ENCODE measurements around the gene SUPT6H.

Gene SUPT6H

DNA sequence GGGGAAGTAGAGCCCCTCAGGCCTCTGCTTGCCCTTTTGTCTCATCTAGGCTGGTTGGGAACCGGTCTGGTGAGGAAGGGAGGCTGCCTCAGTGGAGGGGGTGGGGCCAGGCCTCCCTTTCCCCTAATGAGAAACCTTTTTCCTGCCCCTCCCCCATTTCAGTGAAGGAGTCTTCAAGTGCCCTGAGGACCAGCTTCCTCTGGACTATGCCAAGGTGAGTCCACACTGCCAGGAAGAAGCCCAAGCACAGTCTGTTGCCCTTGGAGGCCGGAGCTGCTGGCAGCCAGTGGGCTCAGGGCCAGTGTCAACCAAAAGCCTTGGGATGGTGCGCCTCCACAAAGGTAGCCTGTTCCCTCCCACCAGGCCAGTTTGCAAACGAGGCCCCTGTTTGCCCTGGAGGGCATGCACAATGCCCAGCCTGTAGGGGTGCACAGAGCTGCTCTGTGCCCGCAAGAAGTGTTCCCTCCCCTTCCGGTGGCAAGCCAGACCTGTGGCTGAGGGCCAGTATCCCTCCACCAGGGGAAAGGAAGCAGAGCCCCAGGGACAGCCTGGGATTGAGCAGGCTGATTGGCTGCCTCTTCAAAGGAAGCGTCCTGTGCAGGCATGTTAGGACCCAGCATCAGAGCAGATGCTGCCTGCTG lies 85.2 kb downstream of the SUPT6H start:
- in situ Hi-C loops (cut with MboI; ENCODE audit: low sequenced_read_pairs) = loop anchor here (25.0 kb wide), 1 partner anchor 365 kb away; no protein-coding TSS in a partner anchor

GRCh38 chr17:28747801-28748750 lies 86.1 kb downstream of the SUPT6H start:
- in situ Hi-C loops (cut with MboI; ENCODE audit: low sequenced_read_pairs) = loop anchor here (25.0 kb wide), 1 partner anchor 364 kb away; no protein-coding TSS in a partner anchor

- in situ Hi-C loops (cut with MboI; ENCODE audit: low sequenced_read_pairs) = loop anchor here (25.0 kb wide), 1 partner anchor 363 kb away; no protein-coding TSS in a partner anchor
Measured at GRCh38 chr17:28748852-28749515, 87.0 kb downstream of the SUPT6H start.

- in situ Hi-C loops (cut with MboI; ENCODE audit: low sequenced_read_pairs) = loop anchor here (25.0 kb wide), 1 partner anchor 363 kb away; no protein-coding TSS in a partner anchor
Measured at GRCh38 chr17:28749516-28750177, 87.6 kb downstream of the SUPT6H start.

- in situ Hi-C loops (cut with MboI; ENCODE audit: low sequenced_read_pairs) = no loop called here
Measured at GRCh38 chr17:28750178-28751047, 88.4 kb downstream of the SUPT6H start.

DNA sequence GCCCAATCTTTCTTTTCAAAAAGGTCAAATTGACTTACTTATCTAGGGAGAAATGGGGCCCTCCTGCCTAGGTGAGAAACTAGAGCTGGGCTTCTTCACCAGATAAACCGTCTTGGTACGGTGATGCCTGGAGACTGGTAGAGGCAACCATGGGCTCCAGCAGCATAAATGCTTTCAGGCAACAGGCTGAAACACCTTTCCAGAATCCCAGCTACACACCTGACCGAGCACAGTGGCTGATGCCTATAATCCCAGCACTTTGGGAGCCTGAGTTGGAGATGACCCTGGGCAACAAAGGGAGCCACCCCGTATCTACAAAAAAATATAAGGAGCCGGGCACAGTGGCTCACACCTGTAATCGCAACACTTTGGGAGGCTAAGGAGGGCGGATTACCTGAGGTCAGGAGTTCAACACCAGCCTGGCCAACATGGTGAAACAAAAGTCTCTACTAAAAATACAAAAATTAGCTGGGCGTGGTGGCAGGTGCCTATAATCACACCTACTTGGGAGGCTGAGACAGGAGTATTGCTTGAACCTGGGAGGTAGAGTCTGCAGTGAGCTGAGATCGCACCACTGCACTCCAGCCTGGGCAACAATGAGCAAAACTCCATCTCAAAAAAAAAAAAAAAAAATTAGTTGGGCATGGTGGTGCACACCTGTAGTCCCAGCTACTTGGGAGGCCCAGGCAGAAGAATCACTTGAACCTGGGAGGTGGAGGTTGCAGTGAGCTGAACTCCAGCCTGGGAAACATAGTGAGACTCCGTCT lies 89.8 kb downstream of the SUPT6H start:
- in situ Hi-C loops (cut with MboI; ENCODE audit: low sequenced_read_pairs) = no loop called here

Data from HL-60/S4 (cell line).